GM12878 (cell line): Measurements from ENCODE around the gene ZNF93. TPM values are rescaled to one million over a fixed set of nuclear protein-coding genes. Genes with fewer than 3 reads are reported as not detected.

ENCODE experiments used
- BHLHE40 ChIP-seq, 2 experiments: fragments of 450-650 bp in 1 of 2; IDR thresholded peaks; 2 replicates each; pipeline ENCODE4 v1.6.1; 2011 to 2017; ENCODE audit warnings: low read depth in 2 of 2, borderline replicate concordance in 1 of 2, improper control_type of control experiment in 1 of 2, low read length in 1 of 2, mild to moderate bottlenecking in 1 of 2
- CHD1 ChIP-seq: IDR thresholded peaks from 2 replicates; pipeline ENCODE4 v1.6.1; 2012; ENCODE audit warnings: low read depth, low read length, improper control_type of control experiment
- CREB1 ChIP-seq: IDR thresholded peaks from 2 replicates; pipeline ENCODE4 v1.6.1; 2012; ENCODE audit warnings: low read depth, mild to moderate bottlenecking, inconsistent platforms
- ELK1 ChIP-seq: IDR thresholded peaks from 2 replicates; pipeline ENCODE4 v1.6.1; 2012; ENCODE audit warnings: low read depth, low read length, improper control_type of control experiment
- IKZF1 ChIP-seq: fragments of 450-650 bp; conservative IDR thresholded peaks from 2 replicates; pipeline ENCODE4 v1.6.1; 2017; ENCODE audit warnings: antibody characterized with exemption, mild to moderate bottlenecking
- MEF2A ChIP-seq: IDR thresholded peaks from 2 replicates; pipeline ENCODE4 v1.6.1; 2011; ENCODE audit warnings: low read depth, mild to moderate bottlenecking, low read length, moderate library complexity; ENCODE audit not compliant: insufficient read depth
- MTA3 ChIP-seq: IDR thresholded peaks from 2 replicates; pipeline ENCODE4 v1.6.1; 2012; ENCODE audit warnings: low read length, inconsistent platforms, borderline replicate concordance
- POLR2AphosphoS5 ChIP-seq: IDR thresholded peaks from 2 replicates; pipeline ENCODE4 v1.6.1; 2011; ENCODE audit warnings: mild to moderate bottlenecking, low read length, inconsistent platforms
- RBBP5 ChIP-seq: fragments of 200-600 bp; sonication (generic); conservative IDR thresholded peaks from 2 replicates; pipeline ENCODE4 v1.6.1; 2016
- SIN3A ChIP-seq: IDR thresholded peaks from 2 replicates; pipeline ENCODE4 v1.6.1; 2012; ENCODE audit warnings: low read depth, low read length, improper control_type of control experiment
- SIX5 ChIP-seq: IDR thresholded peaks from 2 replicates; pipeline ENCODE4 v1.6.1; 2011; ENCODE audit warnings: mild to moderate bottlenecking, low read depth, low read length, moderate library complexity; ENCODE audit not compliant: severe bottlenecking
- SMAD5 ChIP-seq: IDR thresholded peaks from 2 replicates; pipeline ENCODE4 v1.6.1; 2016; ENCODE audit warnings: antibody characterized with exemption, low read depth
- SP1 ChIP-seq: IDR thresholded peaks from one replicate; pipeline ENCODE4 v1.6.1; 2011; ENCODE audit warnings: low read depth, low read length
- STAT1 ChIP-seq: fragments of 450-650 bp; conservative IDR thresholded peaks from 2 replicates; pipeline ENCODE4 v1.6.1; 2014; ENCODE audit warnings: antibody characterized with exemption, mild to moderate bottlenecking
- TCF12 ChIP-seq: IDR thresholded peaks from 2 replicates; pipeline ENCODE4 v1.6.1; 2011; ENCODE audit warnings: low read depth, mild to moderate bottlenecking, low read length
- ZNF592 ChIP-seq: fragments of 450-650 bp; IDR thresholded peaks from 2 replicates; pipeline ENCODE4 v1.6.1; 2017; ENCODE audit warnings: mild to moderate bottlenecking, moderate library complexity
- ZNF622 ChIP-seq: fragments of 450-650 bp; IDR thresholded peaks from 2 replicates; pipeline ENCODE4 v1.6.1; 2017; ENCODE audit warnings: mild to moderate bottlenecking, inconsistent platforms
- polyA plus RNA-seq, 11 experiments: library from polyadenylated mRNA; depleted of rRNA in 4 of 11; unstranded in 6 of 11; stranded (reverse) in 5 of 11; fragments of >200 nt; fragmentation: Nextera tagmentation in 4 of 11; fragmentation: Illumina TruSeq in 1 of 11; extraction: Ambion mirVana in 4 of 11; extraction: Trizol in 1 of 11; gene quantifications; 1 replicate in 1 of 11; 2 replicates in 10 of 11; pipeline versions ENCODE4 v1.2.1 to v1.2.3, GENCODE V29; 2011 to 2016; ENCODE audit warnings: inconsistent platforms in 2 of 11, missing spikeins in 2 of 11, low read depth in 1 of 11
- total RNA-seq, 4 experiments: library from RNA; depleted of rRNA in 3 of 4; stranded (reverse); fragments of >200 nt in 3 of 4; fragmentation: Illumina TruSeq in 1 of 4; extraction: Trizol in 1 of 4; gene quantifications; 2 replicates each; pipeline versions ENCODE4 v1.2.1 to v1.2.3, GENCODE V29; 2013 to 2021
- TF ChIP-seq, protein P1 (sequence below): fragments of 450-650 bp; IDR thresholded peaks from 2 replicates; pipeline ENCODE4 v1.6.1; 2016; ENCODE audit warnings: mild to moderate bottlenecking
- TF ChIP-seq, protein P2 (sequence below): fragments of 450-650 bp; IDR thresholded peaks from 2 replicates; pipeline ENCODE4 v1.6.1; 2014; ENCODE audit warnings: mild to moderate bottlenecking
- TF ChIP-seq, protein P3 (sequence below): IDR thresholded peaks from 2 replicates; pipeline ENCODE4 v1.6.1; 2011; ENCODE audit warnings: low read depth, low read length, improper control_type of control experiment, borderline replicate concordance

Gene ZNF93
- total and polyA plus RNA-seq, 10 of the 15 experiments (the other 5 are each of a cell fraction or from before 2014, with no cell fraction given): 0.70 to 7.9 (median 1.9) TPM

GRCh38 chr19:19900729-19901444 lies at the start of gene ZNF93 (continued):
- TF ChIP-seq POLR2AphosphoS5 (peak; percentile 81), IKZF1 (no peak), CREB1 (no peak), TCF12 (no peak), CHD1 (no peak), SIX5 (no peak), ZNF622 (no peak), MEF2A (no peak), RBBP5 (no peak), SIN3A (peak; percentile 89; the same call in 1 of the 2 replicates), ELK1 (no peak), BHLHE40 (IDR thresholded peaks at IDR 0.05; ENCODE audit: borderline replicate concordance in 1 of 2, low read depth in 2 of 2, low read length in 1 of 2) (peak; percentile 36 to 58; a peak in 1 of 4 replicates), MTA3 (no peak; the same call in 1 of the 2 replicates), STAT1 (0 out of 2 replicates have a peak, but pooled peaks have one; percentile 70), SMAD5 (no peak), ZNF592 (no peak), SP1 (peak; percentile 85)
- TF ChIP-seq, protein P1, sequence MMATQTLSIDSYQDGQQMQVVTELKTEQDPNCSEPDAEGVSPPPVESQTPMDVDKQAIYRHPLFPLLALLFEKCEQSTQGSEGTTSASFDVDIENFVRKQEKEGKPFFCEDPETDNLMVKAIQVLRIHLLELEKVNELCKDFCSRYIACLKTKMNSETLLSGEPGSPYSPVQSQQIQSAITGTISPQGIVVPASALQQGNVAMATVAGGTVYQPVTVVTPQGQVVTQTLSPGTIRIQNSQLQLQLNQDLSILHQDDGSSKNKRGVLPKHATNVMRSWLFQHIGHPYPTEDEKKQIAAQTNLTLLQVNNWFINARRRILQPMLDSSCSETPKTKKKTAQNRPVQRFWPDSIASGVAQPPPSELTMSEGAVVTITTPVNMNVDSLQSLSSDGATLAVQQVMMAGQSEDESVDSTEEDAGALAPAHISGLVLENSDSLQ: peak; percentile 98
- TF ChIP-seq, protein P2, sequence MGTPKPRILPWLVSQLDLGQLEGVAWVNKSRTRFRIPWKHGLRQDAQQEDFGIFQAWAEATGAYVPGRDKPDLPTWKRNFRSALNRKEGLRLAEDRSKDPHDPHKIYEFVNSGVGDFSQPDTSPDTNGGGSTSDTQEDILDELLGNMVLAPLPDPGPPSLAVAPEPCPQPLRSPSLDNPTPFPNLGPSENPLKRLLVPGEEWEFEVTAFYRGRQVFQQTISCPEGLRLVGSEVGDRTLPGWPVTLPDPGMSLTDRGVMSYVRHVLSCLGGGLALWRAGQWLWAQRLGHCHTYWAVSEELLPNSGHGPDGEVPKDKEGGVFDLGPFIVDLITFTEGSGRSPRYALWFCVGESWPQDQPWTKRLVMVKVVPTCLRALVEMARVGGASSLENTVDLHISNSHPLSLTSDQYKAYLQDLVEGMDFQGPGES: peak; percentile 70
- TF ChIP-seq, protein P3, sequence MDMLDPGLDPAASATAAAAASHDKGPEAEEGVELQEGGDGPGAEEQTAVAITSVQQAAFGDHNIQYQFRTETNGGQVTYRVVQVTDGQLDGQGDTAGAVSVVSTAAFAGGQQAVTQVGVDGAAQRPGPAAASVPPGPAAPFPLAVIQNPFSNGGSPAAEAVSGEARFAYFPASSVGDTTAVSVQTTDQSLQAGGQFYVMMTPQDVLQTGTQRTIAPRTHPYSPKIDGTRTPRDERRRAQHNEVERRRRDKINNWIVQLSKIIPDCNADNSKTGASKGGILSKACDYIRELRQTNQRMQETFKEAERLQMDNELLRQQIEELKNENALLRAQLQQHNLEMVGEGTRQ: peak; percentile 74
